Adipocyte (in vitro differentiated cells): Measurements from ENCODE around the gene DDIAS.
A peak's percentile ranks its signal among the peaks of the same experiment; 100 is the strongest.

Source experiments
- DNase-seq: peaks from one replicate; pipeline ENCODE4 v3.0.0-alpha.2; 2015; ENCODE audit warnings: low read depth
- H3K27me3 ChIP-seq: replicated peaks from 2 replicates; pipeline ENCODE4 v1.7.0; 2013; ENCODE audit warnings: mild to moderate bottlenecking, low read length, moderate library complexity; ENCODE audit not compliant: control insufficient read depth, insufficient read depth
- H3K36me3 ChIP-seq: 2 replicates; pipeline ENCODE4 v1.7.0; 2013; ENCODE audit warnings: low read length, mild to moderate bottlenecking, moderate library complexity; ENCODE audit not compliant: control insufficient read depth, insufficient read depth, severe bottlenecking
- H3K4me1 ChIP-seq: 2 replicates; pipeline ENCODE4 v1.7.0; 2013; ENCODE audit warnings: mild to moderate bottlenecking, low read length, moderate library complexity; ENCODE audit not compliant: control insufficient read depth, insufficient read depth
- H3K4me3 ChIP-seq: 2 replicates; pipeline ENCODE4 v1.7.0; 2013; ENCODE audit warnings: mild to moderate bottlenecking, low read length, moderate library complexity
- H3K9ac ChIP-seq: 2 replicates; pipeline ENCODE4 v1.7.0; 2013; ENCODE audit warnings: mild to moderate bottlenecking, low read length, moderate library complexity
- H3K9me3 ChIP-seq: 2 replicates; pipeline ENCODE4 v1.7.0; 2013; ENCODE audit warnings: mild to moderate bottlenecking, low read length, moderate library complexity; ENCODE audit not compliant: control insufficient read depth

Gene DDIAS

DNA sequence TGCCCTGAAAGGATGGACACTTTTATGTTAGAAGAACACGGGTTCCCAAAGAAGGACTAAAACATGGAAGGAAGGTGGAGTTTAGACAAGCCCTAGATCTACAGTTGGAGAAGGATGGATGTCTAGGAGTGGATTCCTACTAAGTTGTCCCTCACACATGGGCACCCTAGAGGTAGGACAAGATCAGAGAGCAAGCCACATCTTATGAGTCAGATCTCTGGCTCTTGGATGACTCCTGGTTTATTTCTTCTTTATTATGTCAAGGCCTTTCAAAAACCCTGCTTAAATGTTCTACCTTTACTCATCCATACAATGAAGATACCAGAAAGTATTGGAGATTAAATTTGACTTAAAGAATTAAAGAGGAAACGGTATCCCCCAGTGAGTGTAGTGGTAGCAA lies 35.7 kb upstream of the DDIAS start:
- H3K9ac ChIP-seq = no peak overlapping the region
- no peaks in the 10 kb centered on the region for H3K36me3 ChIP-seq
- no peaks in the 10 kb centered on the region for H3K27me3 ChIP-seq
- H3K4me1 ChIP-seq = peaks cover 35% of the 10 kb centered on the region
- DNase-seq = peak; percentile 19
- H3K4me3 ChIP-seq = no peak overlapping the region
- no peaks in the 10 kb centered on the region for H3K9me3 ChIP-seq

DNA sequence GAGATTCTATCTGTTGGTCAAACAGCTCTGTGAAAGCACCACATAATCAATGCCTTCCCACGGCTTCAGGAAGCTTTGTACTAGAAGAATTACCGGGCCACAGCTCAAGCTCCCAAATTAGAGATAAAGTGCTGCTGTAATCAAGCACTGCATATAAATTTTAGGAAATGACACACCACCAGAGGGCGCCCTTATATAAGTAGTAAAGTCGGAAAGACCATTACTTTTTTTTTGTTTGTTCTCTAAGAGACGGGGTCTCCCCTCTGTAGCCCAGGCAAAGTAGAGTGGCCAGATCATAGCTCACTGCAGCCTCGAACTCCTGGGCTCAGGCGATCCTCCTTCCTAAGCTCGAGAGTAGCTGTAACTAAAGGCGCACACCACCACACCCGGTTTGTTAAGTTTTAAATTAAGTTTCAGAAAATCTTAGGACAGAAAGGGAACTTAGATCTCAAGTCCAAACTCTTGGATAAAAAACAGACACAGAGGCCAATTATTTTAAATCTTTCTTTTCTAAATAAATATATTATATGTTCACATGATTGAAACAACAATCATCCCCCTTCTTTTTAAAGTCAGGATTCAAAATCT lies 33.9 kb upstream of the DDIAS start:
- H3K9ac ChIP-seq = peak overlapping the region; percentile 81
- H3K36me3 ChIP-seq = no peaks in the 10 kb centered on the region
- H3K4me3 ChIP-seq = peak overlapping the region; percentile 77
- no peaks in the 10 kb centered on the region for H3K27me3 ChIP-seq
- H3K9me3 ChIP-seq = no peaks in the 10 kb centered on the region
- DNase-seq = peak; percentile 97
- H3K4me1 ChIP-seq = peaks cover 35% of the 10 kb centered on the region

DNA sequence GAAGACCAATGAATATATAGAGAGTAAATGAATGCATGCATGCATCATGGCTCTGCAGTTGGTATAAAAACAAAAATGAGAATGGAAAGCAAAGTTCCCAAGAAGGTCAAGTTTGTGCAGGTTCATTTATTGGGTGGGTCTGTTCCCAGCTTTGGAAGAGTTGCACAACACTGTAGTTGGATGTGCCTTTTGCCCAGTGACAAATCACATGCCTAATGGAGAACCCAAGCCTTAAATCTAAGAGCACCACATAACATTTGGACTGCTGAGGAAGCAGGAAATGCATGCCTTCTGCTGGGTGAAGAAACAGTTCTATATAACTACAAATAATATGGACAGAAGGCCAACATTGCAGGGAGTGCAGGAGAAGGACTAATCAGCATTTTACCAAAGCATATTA lies 31.9 kb upstream of the DDIAS start:
- no peaks in the 10 kb centered on the region for H3K9me3 ChIP-seq
- H3K4me3 ChIP-seq = peak overlapping the region; percentile 55
- no peaks in the 10 kb centered on the region for H3K36me3 ChIP-seq
- H3K4me1 ChIP-seq = peaks cover 25% of the 10 kb centered on the region
- DNase-seq = peak; percentile 78
- no peaks in the 10 kb centered on the region for H3K27me3 ChIP-seq
- peak overlapping the region; percentile 60 for H3K9ac ChIP-seq

DNA sequence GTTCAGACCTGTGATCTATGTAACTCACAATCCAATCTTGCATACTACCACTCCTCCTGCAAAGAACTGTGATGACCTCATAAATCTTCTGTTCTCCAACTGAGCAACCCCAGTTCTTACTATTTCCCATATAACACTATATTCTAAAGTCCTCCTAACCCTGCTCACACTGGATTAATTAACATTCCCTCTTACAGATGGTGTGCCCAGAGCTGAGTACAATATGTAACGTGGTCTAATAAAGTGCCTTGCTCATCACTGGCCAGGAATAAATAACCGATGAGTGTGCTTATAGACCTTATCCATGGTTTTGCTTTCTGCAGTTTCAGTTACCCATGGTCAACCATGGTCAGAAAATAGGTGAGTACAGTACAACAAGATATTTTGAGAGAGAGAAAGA lies 29.9 kb upstream of the DDIAS start:
- H3K36me3 ChIP-seq = no peaks in the 10 kb centered on the region
- no peak overlapping the region for H3K4me3 ChIP-seq
- no peaks in the 10 kb centered on the region for H3K27me3 ChIP-seq
- H3K9me3 ChIP-seq = no peaks in the 10 kb centered on the region
- no peak for DNase-seq
- H3K9ac ChIP-seq = no peak overlapping the region
- H3K4me1 ChIP-seq = peaks cover 19% of the 10 kb centered on the region

DNA sequence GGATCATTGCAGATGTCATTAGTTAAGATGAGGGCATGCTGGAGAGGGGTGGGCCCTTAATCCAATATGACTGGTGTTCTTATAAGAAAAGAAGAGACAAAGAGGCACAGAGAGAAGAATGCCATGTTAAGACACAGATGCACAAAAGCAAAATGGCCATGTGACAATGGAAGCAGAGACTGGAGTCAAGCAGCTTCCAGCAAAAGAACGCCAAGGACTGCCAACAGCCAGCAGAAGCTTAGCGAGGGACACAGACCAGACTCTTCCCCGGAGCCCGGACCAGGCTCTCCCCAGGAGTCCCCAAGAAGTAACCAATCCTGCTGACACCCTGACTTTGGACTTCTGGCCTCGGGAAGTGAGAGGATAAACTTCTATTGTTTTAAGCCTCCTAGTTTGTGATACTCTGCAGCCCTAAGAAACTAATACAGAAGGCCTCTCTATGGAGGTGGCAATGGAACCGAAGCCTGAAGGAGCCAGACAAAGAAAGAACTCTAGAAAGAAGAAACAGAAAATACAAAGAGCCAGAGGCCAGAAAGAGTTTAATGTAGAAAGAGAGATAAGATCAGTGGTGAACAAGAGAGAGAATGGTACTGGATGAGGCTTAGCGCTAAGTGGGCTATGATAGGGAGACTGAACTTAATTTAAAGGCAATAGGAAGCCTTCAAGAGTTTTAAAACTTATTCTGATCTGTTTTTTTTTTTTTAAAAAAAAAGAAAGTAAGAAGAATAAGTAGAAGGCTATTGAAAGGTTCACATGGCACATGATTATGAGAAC lies 29.0 kb upstream of the DDIAS start:
- no peak for DNase-seq
- no peak overlapping the region for H3K4me3 ChIP-seq
- H3K9me3 ChIP-seq = no peaks in the 10 kb centered on the region
- H3K27me3 ChIP-seq = no peaks in the 10 kb centered on the region
- H3K9ac ChIP-seq = no peak overlapping the region
- H3K36me3 ChIP-seq = no peaks in the 10 kb centered on the region
- H3K4me1 ChIP-seq = peaks cover 15% of the 10 kb centered on the region

DNA sequence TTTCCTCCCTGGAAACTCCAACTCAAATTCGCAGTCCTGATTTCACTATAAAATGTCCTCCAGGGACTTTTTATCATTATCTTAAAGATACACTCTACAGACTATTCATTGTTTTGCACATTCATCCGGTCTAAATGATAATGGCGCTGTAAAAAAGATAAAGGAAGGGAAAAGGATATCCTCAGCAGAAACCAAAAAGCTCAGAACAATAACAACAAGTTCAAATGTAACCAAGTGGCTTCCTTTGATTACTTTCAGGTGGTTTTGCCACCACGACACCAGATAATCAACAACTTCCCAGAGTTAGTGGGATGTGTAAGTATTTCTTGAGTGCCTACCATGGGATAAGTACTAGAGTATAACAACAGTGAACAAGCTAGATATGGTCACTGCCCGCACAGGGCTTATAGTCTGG lies 27.6 kb upstream of the DDIAS start:
- Histone ChIP-seq H3K27me3 (no peaks in the 10 kb centered on the region), H3K4me3 (no peak overlapping the region), H3K36me3 (no peaks in the 10 kb centered on the region), H3K9ac (no peak overlapping the region), H3K4me1 (peaks cover 15% of the 10 kb centered on the region), H3K9me3 (no peaks in the 10 kb centered on the region)
- no peak for DNase-seq

DNA sequence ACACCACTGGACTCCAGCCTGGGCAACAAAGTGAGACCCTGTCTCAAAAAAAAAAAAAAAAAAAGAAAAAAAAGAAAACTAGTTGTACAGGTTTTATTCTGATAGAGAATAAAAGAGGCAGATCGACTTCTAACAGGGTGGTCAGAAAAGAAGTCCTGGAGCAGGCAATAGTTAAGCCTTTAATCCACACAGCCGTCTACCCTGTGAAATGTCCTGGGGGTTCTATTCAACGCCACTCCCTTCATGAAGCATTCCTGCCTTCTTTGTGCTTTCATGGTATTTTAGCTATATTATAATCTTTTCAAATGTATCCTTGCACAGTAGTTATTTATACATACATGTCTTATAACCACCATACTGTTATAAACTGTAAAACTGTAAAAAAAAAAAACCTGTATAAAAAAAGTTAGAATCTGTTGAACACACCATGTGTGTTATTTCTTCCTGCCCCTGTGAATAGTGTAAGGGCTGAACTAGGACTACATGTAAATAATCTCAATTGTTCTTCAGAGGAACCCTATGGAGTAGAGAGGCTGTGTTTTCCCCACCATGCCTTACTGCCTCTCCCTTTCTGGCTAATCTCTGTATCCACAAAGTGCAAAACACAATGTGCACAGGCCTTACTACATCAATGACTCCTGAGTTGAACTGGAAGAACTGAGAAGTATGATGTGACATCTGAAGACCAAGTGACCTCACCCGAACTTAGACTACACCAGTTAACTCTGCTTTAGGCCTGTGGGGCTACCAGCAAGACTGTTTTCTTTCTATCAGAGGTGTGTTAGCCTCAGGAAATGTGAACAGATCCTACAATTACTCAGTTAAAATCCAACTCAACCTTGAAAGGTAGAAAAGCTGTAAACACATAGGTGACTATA lies 26.7 kb upstream of the DDIAS start:
- DNase-seq = no peak
- Histone ChIP-seq H3K9ac (no peak overlapping the region), H3K9me3 (no peaks in the 10 kb centered on the region), H3K4me3 (no peak overlapping the region), H3K4me1 (peaks cover 6% of the 10 kb centered on the region), H3K27me3 (no peaks in the 10 kb centered on the region), H3K36me3 (no peaks in the 10 kb centered on the region)

DNA sequence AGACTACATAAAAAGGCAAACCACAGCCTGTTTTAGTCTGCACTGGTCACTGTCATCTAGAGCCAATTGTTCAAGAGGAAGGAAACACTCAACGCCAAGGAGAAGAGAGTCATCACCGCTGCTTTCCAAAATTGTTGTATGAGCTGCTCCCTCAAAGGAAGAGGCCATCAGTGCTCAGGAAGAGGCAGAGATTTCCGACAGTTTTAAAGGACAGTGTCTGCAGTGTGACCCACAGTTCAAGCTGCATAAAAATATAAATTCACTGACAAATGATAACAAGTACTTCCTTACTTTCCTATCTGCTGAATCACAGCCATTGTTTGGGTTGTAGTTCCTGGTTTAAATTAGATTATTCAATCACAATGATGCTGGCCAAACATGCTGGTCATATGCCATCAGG lies 17.7 kb upstream of the DDIAS start:
- Histone ChIP-seq H3K9me3 (no peaks in the 10 kb centered on the region), H3K27me3 (no peaks in the 10 kb centered on the region), H3K4me1 (no peaks in the 10 kb centered on the region), H3K9ac (no peak overlapping the region), H3K36me3 (no peaks in the 10 kb centered on the region), H3K4me3 (no peak overlapping the region)
- DNase-seq = no peak

DNA sequence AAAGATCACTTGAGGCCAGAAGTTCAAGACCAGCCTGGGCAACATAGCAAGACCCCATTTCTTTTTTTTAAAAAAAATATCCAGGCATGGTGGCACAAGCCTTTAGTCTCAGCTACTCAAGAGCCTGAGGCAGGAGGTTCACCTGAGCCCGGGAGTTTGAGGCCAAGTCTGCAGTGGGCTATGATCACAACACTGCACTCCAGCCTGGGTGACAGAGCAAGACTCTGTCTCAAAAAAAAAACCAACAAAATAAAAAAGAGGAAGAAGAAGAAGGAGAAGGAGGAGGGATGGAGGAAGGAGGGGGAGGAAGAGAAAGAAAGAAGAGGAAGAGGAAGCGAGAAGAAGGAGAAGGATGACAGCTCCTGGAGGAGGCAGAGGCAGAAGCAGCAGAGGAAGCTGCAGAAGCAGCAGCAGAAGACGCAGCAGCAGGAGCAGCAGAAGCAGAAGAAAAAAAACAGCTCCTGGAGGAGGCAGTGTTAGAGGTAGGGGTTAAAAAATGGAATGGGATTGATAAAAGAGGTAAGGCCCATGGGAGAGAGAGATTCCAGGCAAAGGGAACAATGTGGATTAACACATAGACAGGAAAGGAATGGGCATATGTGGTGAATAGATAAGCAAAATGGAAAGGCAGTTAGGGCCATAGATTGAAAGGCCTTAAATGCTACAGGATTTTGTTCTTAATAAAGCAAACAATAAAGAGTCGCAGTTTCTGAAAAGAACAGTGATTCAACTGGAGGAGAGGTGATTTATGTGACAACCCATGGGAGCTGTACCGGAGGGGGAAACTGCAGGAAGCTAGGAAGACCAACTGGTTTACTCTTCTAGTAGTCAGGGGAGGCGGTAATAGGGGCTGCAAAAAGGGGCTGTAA lies 12.2 kb upstream of the DDIAS start:
- Histone ChIP-seq H3K36me3 (no peaks in the 10 kb centered on the region), H3K4me3 (no peak overlapping the region), H3K9ac (no peak overlapping the region), H3K9me3 (no peaks in the 10 kb centered on the region), H3K4me1 (peaks cover 12% of the 10 kb centered on the region), H3K27me3 (no peaks in the 10 kb centered on the region)
- no peak for DNase-seq

DNA sequence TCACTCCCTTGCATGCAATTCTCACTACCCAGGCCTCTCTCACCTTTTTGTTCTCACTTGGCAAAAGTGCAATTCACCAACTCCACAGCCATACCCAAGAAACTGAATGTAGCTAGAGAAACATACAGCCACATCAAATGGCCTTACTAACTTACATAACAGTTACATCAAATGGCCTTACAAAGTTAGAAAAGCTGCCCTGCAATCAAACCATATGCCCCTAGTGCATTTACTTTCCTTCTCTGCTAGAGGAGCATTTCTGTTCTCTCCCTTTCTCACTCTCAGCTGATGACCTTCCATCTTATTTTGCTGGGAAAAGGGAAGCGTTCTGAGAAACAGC lies 11.6 kb upstream of the DDIAS start:
- Histone ChIP-seq H3K9me3 (no peaks in the 10 kb centered on the region), H3K27me3 (no peaks in the 10 kb centered on the region), H3K4me1 (peaks cover 12% of the 10 kb centered on the region), H3K36me3 (no peaks in the 10 kb centered on the region), H3K4me3 (no peak overlapping the region), H3K9ac (no peak overlapping the region)
- no peak for DNase-seq

DNA sequence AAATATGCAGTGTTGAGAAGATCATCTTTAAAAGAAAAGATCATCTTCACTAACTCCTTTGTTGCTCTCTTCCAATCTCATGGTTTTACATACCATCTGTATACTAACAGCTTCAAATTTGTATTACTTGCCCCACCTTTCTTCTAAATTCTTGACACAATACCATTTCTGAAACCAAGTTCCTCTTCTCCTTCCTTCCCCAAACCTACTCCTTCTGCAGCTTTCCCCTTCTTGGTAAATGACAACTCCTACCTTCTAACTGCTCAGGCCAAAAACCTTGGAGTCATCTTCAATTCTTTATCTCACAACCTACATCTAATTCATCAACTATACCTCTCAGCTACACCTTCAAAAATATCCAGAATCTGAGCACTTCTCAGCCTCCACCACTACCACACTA lies 10.6 kb upstream of the DDIAS start:
- H3K27me3 ChIP-seq = no peaks in the 10 kb centered on the region
- H3K36me3 ChIP-seq = no peaks in the 10 kb centered on the region
- DNase-seq = no peak

More for the DNA sequence above, 10.6 kb upstream of the DDIAS start:
- Histone ChIP-seq H3K4me3 (no peak overlapping the region), H3K9me3 (no peaks in the 10 kb centered on the region), H3K4me1 (peaks cover 12% of the 10 kb centered on the region), H3K9ac (no peak overlapping the region)
